Right lobe of liver (tissue), 4 donors: ENCODE measurements around the gene OCIAD2.

ENCODE experiments used
- CTCF ChIP-seq, 4 donors: fragments of 200-600 bp in 3 of 4; fragments of 450-650 bp in 1 of 4; IDR thresholded peaks; one replicate each; pipeline versions ENCODE4 v1.5.1 to v1.8.0; 2016 to 2022; ENCODE audit warnings: antibody characterized with exemption in 4 of 4, mild to moderate bottlenecking in 2 of 4
- POLR2A ChIP-seq: fragments of 450-650 bp; IDR thresholded peaks from one replicate; pipeline ENCODE4 v1.6.1; 2017; ENCODE audit warnings: antibody characterized with exemption, mild to moderate bottlenecking
- donor health status: DM: no; HTN: no; CAD: no.
- donor health status: DM: no; HTN: no; CAD: no.
- donor health status: DM: no; HTN: yes; CAD: no.

DNA sequence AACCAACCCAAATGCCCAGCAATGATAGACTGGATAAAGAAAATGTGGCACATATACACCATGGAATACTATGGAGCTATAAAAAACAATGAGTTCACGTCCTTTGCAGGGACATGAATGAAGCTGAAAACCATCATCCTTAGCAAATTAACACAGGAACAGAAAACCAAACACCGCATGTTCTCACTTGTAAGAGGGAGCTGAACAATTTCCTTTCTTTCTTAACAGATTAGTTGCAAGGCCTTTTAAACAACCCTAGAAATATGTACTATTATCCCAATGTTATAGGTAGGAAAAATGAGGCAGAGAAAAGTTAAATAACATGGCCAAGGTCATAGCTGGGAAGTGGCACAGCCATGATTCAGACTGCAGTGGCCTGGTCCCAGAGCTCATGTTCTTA is 5.8 kb upstream of the OCIAD2 start:
- TF ChIP-seq POLR2A (no peak), CTCF (IDR thresholded peaks at IDR 0.05) (no peak)
